Left forelimb (tissue), 1 donor: ENCODE results near the gene DKK1.

ENCODE experiments used
- DNase-seq: peaks from one replicate; pipeline ENCODE4 v3.0.0-alpha.2; 2018; ENCODE audit warnings: low spot score

Gene DKK1, protein sequence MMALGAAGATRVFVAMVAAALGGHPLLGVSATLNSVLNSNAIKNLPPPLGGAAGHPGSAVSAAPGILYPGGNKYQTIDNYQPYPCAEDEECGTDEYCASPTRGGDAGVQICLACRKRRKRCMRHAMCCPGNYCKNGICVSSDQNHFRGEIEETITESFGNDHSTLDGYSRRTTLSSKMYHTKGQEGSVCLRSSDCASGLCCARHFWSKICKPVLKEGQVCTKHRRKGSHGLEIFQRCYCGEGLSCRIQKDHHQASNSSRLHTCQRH

DNA sequence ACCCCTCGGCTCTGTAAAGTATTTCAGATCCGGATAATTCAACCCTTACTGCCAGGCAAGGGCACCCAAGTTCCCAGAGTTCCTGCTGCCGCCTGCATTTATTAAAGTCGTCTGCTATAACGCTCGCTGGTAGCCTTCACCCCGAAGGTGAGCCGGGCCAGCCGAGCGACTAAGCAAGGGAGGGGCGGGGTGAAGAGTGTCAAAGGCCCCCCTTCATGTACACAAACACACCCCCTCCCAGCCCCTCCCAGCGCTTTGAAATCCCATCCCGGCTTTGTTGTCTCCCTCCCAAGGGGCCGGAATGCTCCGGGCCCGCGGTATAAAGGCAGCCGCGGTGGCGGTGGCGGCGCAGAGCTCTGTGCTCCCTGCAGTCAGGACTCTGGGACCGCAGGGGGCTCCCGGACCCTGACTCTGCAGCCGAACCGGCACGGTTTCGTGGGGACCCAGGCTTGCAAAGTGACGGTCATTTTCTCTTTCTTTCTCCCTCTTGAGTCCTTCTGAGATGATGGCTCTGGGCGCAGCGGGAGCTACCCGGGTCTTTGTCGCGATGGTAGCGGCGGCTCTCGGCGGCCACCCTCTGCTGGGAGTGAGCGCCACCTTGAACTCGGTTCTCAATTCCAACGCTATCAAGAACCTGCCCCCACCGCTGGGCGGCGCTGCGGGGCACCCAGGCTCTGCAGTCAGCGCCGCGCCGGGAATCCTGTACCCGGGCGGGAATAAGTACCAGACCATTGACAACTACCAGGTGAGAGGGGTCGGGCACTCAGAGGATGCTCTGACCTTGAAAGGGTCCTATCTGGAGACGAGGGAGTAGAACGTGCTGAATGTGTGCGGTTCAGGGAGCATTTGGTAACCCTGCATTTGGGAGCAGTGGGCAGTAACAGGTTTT lies at the start of gene DKK1:
Gene DKK1 (plus strand): TSS at position 349 of the 889 bp plus-strand sequence. CDS start 154 bp downstream, at position 503.
- DNase-seq = peak; percentile 72

DNA sequence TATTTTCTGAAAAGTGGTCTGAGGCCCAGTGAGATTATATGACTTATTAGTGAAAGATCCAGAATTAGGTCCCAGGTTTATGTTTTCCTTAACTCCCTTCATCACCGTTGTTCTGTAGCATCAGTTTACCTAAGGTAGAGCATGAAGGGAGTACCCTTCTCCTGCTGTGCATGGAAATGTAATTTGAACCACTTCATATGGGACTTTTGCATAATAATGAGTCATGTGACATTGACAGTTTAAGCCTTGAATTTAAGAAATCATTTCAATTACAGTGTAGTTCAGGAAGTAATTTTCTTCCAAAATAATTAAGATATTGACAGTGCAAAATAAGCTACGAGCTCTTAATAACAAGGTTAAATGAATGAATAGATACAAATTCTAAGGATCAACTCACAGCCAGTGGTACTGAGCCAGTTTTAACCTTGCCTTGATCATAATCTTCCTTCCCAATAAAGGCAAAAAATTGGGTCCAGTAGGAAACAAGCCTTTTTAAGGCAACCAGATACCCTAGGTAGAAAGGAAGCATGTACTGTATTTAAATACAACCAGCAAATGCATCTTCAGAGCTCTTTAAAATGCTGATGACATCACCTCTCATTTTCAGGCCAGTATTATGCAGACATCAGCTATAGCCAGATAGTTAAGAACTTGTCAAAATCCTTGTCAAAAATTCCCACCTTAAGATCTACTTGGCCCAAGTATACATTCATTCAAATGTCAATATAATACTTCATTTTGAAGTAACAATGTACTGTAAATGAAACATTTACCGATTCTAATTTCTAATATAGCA lies 48.8 kb upstream of the DKK1 start:
- DNase-seq = no peak

DNA sequence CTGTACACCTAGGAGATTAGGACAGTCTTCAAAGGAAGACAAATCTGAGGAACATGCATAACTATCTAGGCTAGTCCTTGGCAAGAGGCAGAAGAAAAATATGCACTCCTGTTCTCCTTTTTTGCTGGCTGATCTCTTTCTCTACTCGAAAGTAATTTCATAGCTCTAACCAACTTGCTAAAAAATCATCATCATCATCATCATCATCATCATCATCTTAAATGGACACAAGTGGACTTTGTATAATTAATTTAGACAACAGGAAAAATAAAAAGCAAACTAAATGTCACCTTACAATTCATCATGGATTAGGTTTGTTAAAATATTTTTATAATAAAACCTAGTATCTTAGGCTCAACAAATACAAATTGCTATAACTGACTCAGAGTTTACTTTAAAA lies 47.2 kb upstream of the DKK1 start:
- no peak for DNase-seq

DNA sequence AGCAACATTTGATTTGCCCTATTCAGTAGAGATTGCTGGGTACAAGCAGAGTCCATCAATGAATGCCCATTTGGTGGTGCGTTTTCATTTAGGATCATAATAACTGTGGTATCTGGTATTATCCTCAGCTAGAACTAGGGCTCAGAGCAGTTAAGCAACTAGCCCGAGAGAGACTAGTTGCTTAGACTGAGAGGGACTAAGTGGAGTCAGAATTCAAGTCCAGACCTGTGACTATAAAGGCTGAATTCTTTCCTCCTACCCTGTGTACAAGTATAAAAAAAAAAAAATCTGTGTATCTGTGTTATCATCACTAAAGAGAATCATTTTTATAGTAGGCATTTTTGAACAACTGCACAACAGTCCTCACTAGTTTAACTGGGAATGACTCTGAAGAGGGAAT lies 45.3 kb upstream of the DKK1 start:
- DNase-seq = no peak

DNA sequence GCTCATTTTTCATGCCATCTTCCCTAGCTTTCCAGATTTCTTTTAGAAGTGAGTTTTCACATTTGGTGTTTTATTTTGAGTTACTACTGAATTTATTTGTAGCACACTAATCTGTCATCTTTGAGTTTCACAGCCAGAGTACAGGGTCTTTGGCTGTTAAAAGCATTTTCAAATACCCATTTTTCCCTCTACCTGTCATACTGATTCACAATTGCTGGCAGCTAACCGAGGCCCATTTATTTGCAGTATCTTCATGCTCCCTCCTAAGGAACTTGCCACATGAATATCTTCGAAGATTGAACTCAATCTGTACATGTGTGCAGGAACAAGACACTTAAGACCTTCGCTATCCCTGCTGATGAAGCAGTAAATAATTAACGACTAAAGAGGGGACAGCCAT lies 44.8 kb upstream of the DKK1 start:
- no peak for DNase-seq

DNA sequence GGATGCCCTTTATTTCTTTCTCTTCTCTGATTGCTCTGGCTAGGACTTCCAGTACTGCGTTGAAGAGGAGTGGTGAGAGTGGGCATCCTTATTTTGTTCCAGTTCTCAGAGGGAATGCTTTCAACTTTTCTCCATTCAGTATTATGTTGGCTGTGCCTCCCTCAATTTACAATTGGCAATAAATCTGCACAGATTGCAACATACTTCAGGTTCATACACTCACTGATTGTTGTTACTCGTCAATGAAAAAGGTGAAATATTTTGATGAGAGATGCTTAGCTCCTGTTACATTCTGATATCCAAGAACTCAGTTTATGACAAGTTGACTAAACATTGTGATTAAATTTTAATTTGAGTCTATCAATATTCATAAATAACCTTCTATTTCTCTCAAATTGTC lies 37.9 kb upstream of the DKK1 start:
- no peak for DNase-seq

DNA sequence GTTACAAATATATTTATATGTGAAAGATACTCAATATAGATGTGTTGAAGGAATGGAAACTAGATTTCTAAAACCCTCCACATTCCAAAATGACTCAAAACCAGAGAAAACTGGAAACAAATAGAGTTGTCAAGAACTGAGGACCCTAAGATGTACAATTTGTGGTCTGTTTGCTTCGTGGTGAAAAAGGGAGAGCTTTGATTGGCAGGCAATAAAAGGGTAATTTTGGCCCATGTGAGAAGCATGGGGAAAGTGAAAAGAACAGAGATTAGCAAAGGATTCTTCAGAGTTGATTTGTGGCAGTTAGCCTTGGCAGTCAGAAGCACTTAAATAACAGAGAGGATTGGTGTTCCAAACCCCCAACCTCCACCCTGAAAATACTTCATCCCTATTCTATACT lies 37.1 kb upstream of the DKK1 start:
- DNase-seq = no peak

DNA sequence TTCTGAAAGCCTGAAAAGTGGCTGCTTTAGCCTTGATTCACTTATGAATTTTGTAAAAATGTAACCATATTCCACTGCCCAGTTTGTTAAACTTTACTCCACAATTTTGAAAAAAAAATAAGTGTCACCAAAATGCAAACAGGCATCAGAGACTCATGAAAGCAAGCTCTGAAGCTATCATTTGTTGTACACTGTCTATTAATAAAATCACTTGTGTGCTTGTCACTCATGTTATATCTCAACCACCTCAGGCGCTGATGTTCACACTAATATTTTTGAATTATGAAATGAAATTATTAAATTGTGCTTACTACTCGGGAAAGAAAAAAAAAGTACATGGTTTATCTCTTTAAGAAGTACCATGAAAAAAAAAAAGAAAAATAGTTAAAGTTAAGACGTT lies 34.5 kb upstream of the DKK1 start:
- no peak for DNase-seq

DNA sequence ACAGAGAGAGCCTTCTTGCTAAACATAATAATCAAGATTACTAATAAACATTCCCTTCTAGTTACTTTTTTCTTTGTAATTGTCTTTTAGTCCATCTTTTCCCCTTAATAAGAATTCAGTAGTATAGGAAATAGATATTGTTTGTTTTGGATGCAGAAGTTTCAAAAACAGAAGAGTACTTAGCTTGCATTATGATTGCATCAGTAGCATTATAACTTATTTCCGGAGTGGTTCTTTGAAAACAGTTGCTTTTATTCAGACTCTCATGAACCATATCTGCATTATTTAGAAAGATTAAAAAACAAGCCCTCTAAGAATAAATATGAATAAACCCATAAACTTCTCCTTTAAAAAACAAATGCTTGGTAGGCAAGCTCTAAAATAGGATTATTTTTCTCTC lies 34.0 kb upstream of the DKK1 start:
- DNase-seq = no peak

DNA sequence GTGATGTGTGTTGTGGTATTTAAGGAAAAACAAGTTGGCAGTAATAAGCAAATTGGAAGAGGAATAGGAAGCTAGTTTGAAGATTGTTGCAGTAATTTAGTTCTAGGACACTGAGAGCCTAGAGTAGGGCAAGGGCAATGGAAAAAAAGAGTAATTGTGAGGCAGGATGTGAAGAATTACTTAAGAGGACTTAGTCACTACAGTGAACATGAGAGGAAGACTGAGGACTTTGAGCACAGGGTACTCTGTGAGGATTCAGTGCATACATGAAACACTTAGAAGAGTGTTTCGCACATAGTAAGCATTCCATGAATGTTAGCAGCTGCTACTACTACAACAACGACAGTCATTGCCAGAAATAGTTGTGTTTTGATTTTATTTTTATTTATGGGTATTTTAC lies 30.9 kb upstream of the DKK1 start:
- DNase-seq = no peak

DNA sequence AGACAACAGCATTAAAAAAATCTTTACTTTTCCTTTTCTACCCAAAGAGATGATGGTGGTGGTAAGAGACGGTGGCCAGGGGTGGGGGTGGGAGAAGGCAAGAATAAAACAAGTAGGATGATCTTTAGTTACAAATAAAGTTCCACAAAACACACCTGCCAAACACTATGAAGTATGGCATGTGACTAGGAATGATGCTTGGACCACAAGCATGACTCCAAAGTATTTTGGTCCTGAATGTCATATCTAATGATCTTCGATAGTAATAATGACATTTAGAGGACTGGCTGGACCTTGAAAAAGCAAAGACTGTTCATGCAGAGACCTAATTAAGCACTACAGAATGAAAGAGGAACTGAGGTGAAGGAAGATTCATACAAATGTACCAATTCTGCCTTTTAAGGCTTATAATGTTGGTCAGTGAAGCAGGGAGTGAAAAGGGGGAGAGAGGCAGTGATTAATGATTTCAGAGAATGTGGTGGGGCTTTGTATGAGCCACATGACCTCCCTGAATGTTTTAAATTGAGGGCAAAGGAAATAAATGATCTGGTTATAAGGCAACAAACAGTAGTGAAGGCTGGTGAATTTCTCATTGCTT lies 29.6 kb upstream of the DKK1 start:
- DNase-seq = no peak

DNA sequence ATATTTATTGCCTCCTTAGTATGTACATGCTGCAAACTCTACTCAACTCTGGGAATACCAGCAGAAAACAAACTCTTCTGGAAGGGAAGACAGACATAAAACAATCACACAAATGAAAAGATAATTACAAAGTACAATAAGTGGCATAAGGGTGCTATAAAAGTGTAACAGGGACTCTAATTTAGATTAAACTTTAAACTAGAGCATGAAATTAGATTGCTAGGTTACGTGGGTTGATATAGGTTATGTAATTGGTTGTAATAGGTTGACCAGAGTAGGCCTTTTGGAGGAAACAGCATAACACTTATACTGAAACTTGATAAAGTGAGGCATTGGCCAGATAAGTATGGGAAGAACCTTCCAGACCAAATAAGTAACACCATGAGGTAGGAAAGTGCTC lies 26.2 kb upstream of the DKK1 start:
- no peak for DNase-seq

DNA sequence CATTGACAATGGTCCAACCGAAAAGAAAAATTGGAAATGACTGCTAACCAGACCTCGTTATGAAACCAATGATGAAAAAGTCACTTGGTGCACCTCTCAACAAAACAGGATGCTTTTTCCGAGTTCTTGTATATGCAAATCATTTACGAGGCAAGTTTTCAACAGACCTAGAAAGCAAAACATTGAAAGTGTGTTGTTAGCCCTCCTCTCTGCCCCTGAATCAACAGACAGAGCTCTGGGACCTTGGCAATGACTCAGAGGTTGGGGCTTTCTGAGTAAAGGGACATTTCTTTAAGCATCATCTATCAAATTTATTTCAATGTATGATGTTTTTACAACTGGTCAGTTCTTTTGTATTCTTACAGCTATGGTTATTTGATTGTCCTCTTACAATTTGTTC lies 16.3 kb upstream of the DKK1 start:
- no peak for DNase-seq

DNA sequence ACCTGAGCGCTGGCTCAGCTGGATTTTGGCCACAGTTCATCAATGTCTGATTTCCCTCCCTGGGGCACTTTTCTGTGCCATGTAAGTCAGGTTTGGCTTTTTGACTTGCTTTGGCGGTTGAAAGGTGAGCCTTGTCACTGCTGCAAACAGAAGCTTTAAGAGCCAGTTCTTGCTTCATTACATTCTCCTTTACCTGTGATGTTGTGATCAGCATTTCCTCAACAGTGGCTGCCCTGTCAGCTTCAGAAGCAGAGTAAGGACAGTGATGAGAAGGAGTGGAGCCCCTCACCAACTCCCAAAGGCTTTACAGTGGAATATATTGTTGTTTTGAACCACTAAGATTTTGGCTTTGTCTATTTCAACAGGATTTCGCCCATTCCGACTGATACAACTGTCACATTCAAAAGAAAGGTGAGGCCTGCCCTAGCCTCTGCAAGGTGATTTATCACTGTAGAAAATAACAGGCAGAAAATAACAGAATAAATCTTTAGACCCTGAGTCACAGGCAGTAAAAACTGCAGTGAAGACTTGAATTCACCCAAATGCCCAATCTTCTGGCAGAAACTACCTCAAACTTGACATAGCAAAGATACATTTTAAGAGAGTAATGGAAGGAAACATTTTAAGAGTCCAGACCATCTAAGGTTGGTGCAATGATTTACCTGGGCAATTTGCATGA lies 13.3 kb upstream of the DKK1 start:
- DNase-seq = no peak

DNA sequence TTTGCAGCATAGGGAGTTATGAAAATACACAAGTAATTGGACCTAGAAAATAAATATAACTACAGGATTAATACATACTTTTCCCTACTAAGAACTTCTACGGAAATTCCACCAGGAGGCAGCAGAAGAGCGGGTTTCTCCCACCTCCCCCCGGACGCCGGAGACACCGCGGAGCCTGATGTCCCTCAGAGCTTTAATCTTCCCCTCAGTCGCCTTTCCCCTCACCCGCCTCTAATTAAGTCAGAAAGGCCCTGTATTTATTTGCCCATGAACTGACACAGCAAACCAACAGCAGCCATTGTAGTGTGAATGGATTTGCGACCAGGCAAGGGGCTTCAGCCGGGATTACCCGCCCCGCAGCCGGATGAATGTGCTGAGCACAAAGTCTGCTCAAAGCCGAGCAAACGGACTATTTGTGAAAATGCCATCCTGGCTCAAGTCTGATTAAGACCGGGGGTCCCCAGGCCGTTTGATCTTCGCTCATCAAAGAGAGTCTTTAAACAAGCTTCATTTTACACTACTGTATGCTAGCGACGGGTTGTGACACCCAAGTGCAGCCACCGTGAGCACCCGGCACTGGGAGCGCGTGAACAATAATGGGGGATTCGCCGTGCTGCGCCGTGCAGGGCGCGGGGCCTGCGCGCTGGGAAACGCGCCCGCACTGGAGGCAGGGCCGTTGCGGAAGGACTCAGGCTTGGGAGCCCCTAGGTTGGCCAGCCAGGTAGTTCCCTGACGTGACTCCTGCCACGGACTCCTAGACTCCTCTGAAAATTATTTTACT lies 5.6 kb upstream of the DKK1 start:
- peak; percentile 79 for DNase-seq

DNA sequence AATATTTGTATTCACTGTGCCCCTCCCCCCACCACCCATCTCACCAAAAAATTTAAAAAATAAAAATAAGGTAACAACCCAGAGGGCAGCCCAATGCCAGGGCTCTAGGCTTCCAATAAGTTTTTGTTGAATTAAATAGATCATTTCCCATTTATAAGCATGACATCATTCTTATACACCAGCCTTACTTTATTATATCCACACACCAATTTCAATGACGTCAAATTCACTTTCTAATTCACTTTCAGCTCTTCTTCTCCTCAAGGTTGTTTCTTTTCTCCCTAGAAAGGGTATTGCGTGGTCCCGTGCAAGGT lies 1.2 kb upstream of the DKK1 start:
- no peak for DNase-seq

DNA sequence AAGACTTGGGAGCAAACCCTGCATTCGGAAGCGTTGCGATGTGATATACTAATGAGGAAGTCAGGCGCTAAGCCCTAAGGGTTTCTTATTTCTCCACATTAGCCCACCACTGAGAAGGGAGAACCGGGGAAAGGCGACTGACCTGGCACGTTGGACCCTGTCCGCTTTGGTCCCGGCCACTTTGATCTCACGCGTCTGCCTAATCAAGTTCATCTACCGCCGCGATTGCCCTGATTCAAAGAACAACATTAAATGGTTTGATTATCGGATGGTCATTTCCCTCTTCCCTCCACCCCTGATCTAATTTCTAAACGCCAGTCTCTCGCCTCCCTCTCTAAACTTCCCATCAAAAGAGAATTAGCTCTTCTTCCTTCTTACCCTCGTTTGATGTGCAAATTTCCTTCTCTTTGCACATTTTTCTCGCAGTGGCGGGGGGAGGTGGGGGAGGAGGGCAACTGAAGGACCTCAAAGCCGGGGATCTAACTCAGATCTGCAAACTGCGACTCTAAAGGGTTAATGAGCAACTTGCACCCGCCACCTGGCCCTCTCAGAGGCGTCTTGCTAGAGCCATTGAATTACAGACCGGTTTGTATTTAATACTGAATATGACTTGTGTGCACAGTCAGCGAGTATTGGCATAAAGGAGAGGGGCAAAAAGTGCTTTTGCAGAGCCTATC lies 687 bp upstream of the DKK1 start:
- no peak for DNase-seq

DNA sequence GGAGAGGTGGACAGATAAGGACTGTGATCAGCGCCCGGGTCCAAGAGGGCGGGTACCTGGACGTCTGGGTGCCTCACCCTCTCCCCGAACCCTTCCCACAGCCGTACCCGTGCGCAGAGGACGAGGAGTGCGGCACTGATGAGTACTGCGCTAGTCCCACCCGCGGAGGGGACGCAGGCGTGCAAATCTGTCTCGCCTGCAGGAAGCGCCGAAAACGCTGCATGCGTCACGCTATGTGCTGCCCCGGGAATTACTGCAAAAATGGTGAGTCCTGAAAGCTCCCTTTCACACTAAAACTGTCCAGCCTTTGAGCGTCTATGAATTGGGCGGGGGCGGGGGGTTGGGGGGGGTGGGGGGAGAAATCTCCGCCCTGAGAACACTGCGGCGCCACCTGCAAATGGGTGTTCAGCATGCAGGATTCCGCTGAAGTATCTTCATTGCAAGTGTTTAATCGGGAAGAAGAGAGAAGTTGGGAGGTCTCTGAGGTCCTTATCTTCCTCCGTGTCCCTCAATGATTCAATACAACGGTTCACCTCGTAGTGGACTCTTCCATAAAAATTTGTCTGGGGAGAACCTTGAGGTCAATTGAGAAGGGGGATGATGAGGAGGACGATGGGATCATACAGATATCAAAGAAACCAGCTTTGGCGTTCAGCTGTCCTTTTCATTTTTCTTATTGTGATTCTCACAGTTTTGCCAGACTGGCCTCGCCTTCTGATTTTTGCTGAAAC lies 906 bp downstream of the DKK1 start:
- DNase-seq = no peak

DNA sequence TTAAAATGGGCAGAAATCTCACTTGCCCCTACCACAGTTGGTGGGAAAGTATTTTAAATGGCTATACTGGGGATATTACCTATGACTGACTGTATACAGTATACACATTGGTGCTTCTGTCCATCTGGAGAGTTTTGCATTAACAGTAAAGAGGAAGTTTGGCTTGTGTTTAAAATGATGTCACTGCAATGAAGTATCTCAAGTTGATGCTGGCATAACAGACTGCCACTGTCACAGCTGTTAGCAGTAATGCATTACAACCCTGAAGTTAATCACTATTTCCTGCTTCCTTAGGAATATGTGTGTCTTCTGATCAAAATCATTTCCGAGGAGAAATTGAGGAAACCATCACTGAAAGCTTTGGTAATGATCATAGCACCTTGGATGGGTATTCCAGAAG lies 1.9 kb downstream of the DKK1 start:
- DNase-seq = no peak

DNA sequence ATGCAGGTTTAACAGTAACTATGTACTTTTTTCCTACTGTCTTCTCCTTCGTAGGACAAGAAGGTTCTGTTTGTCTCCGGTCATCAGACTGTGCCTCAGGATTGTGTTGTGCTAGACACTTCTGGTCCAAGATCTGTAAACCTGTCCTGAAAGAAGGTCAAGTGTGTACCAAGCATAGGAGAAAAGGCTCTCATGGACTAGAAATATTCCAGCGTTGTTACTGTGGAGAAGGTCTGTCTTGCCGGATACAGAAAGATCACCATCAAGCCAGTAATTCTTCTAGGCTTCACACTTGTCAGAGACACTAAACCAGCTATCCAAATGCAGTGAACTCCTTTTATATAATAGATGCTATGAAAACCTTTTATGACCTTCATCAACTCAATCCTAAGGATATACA lies 2.4 kb downstream of the DKK1 start:
- DNase-seq = no peak
